Esophagus muscularis mucosa (tissue), 3 donors: ENCODE data around the gene RIPK1.
A peak's percentile ranks its signal among the peaks of the same experiment; 100 is the strongest.

ENCODE experiments used
- POLR2A ChIP-seq: fragments of 450-650 bp; IDR thresholded peaks from one replicate; pipeline ENCODE4 v1.6.1; 2017; ENCODE audit warnings: antibody characterized with exemption, moderate library complexity, mild to moderate bottlenecking, low read depth
- POLR2AphosphoS5 ChIP-seq, 2 donors: sonication (generic); formaldehyde crosslinking; IDR thresholded peaks; one replicate each; pipeline ENCODE4 v1.6.1; 2017; ENCODE audit warnings: antibody characterized with exemption in 2 of 2
- TF ChIP-seq, protein P1 (sequence below), 3 experiments: fragments of 200-600 bp in 2 of 3; fragments of 450-650 bp in 1 of 3; sonication (generic) in 2 of 3; IDR thresholded peaks; one replicate each; pipeline ENCODE4 v1.5.1; 2017 to 2019; ENCODE audit warnings: antibody characterized with exemption in 3 of 3, mild to moderate bottlenecking in 2 of 3, moderate library complexity in 1 of 3

- no peak for TF ChIP-seq POLR2A
- TF ChIP-seq, protein P1, sequence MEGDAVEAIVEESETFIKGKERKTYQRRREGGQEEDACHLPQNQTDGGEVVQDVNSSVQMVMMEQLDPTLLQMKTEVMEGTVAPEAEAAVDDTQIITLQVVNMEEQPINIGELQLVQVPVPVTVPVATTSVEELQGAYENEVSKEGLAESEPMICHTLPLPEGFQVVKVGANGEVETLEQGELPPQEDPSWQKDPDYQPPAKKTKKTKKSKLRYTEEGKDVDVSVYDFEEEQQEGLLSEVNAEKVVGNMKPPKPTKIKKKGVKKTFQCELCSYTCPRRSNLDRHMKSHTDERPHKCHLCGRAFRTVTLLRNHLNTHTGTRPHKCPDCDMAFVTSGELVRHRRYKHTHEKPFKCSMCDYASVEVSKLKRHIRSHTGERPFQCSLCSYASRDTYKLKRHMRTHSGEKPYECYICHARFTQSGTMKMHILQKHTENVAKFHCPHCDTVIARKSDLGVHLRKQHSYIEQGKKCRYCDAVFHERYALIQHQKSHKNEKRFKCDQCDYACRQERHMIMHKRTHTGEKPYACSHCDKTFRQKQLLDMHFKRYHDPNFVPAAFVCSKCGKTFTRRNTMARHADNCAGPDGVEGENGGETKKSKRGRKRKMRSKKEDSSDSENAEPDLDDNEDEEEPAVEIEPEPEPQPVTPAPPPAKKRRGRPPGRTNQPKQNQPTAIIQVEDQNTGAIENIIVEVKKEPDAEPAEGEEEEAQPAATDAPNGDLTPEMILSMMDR (IDR thresholded peaks at IDR 0.05), result no peak
- peak; percentile 49 to 77 for TF ChIP-seq POLR2AphosphoS5 (IDR thresholded peaks at IDR 0.05)
These were observed 91.8 kb downstream of the RIPK1 start for GRCh38 chr6:3159805-3160781.
